H9 (cell line): Measurements from ENCODE around the gene DCC. TPM values are rescaled to one million over a fixed set of nuclear protein-coding genes. Genes with fewer than 3 reads are reported as not detected.
A peak's percentile ranks its signal among the peaks of the same experiment; 100 is the strongest.

Experiments used
- DNase-seq: peaks from one replicate; pipeline ENCODE4 v3.0.0-alpha.2; 2017
- H2AFZ ChIP-seq: one replicate; pipeline ENCODE4 v1.6.1; 2013; ENCODE audit warnings: mild to moderate bottlenecking, low read length, control low read depth, moderate library complexity
- H2AK5ac ChIP-seq: 2 replicates; pipeline ENCODE4 v1.6.1; 2013; ENCODE audit warnings: low read length, control low read depth, mixed read lengths; ENCODE audit not compliant: insufficient read length
- H2BK120ac ChIP-seq: one replicate; pipeline ENCODE4 v1.6.1; 2013; ENCODE audit warnings: low read depth, mild to moderate bottlenecking, low read length, control low read depth, inconsistent platforms; ENCODE audit not compliant: poor library complexity, severe bottlenecking
- H2BK12ac ChIP-seq: 2 replicates; pipeline ENCODE4 v1.6.1; 2013; ENCODE audit warnings: low read length, control low read depth, mixed read lengths, low read depth; ENCODE audit not compliant: insufficient read length
- H2BK15ac ChIP-seq: 2 replicates; pipeline ENCODE4 v1.6.1; 2013; ENCODE audit warnings: low read depth, low read length, control low read depth
- H2BK20ac ChIP-seq: one replicate; pipeline ENCODE4 v1.6.1; 2013; ENCODE audit warnings: low read depth, mild to moderate bottlenecking, low read length, control low read depth, inconsistent platforms; ENCODE audit not compliant: poor library complexity, severe bottlenecking
- H2BK5ac ChIP-seq: 2 replicates; pipeline ENCODE4 v1.6.1; 2013; ENCODE audit warnings: low read length, control low read depth, mixed read lengths; ENCODE audit not compliant: insufficient read length
- H3K14ac ChIP-seq: 2 replicates; pipeline ENCODE4 v1.6.1; 2013; ENCODE audit warnings: low read length, control low read depth; ENCODE audit not compliant: insufficient read depth
- H3K18ac ChIP-seq: 2 replicates; pipeline ENCODE4 v1.6.1; 2013; ENCODE audit warnings: low read depth, mild to moderate bottlenecking, mixed read lengths, low read length, control low read depth; ENCODE audit not compliant: insufficient read length
- H3K23ac ChIP-seq: 2 replicates; pipeline ENCODE4 v1.6.1; 2013; ENCODE audit warnings: low read length, control low read depth, mixed read lengths, low read depth; ENCODE audit not compliant: insufficient read length
- H3K23me2 ChIP-seq: 2 replicates; pipeline ENCODE4 v1.6.1; 2013; ENCODE audit warnings: low read depth, mild to moderate bottlenecking, mixed read lengths, low read length, control low read depth; ENCODE audit not compliant: insufficient read length, poor library complexity, severe bottlenecking
- H3K27ac ChIP-seq: 2 replicates; pipeline ENCODE4 v1.5.1; 2013; ENCODE audit warnings: low read length, control low read depth, mixed read lengths, low read depth; ENCODE audit not compliant: insufficient read length
- H3K27me3 ChIP-seq: 2 replicates; pipeline ENCODE4 v1.6.1; 2013; ENCODE audit warnings: low read length, control low read depth, inconsistent platforms; ENCODE audit not compliant: insufficient read depth
- H3K4ac ChIP-seq: 2 replicates; pipeline ENCODE4 v1.6.1; 2013; ENCODE audit warnings: low read depth, mild to moderate bottlenecking, control low read depth, inconsistent platforms, low read length, moderate library complexity
- H3K4me1 ChIP-seq: 2 replicates; pipeline ENCODE4 v1.6.1; 2013; ENCODE audit warnings: low read length, control low read depth, inconsistent platforms; ENCODE audit not compliant: insufficient read depth
- H3K4me2 ChIP-seq: 2 replicates; pipeline ENCODE4 v1.6.1; 2013; ENCODE audit warnings: low read length, control low read depth, mixed read lengths; ENCODE audit not compliant: insufficient read length, insufficient read depth
- H3K56ac ChIP-seq: 2 replicates; pipeline ENCODE4 v1.6.1; 2013; ENCODE audit warnings: low read depth, mild to moderate bottlenecking, mixed read lengths, low read length, control low read depth; ENCODE audit not compliant: insufficient read length
- H3K79me1 ChIP-seq: 2 replicates; pipeline ENCODE4 v1.6.1; 2013; ENCODE audit warnings: low read depth, mild to moderate bottlenecking, moderate library complexity, low read length, control low read depth, inconsistent platforms; ENCODE audit not compliant: insufficient read depth, poor library complexity, severe bottlenecking
- H3K79me2 ChIP-seq: 2 replicates; pipeline ENCODE4 v1.6.1; 2013; ENCODE audit warnings: low read length, control low read depth, inconsistent platforms; ENCODE audit not compliant: insufficient read depth
- H3K9ac ChIP-seq: 2 replicates; pipeline ENCODE4 v1.6.1; 2013; ENCODE audit warnings: low read length, control low read depth, mixed read lengths; ENCODE audit not compliant: insufficient read length; ENCODE audit errors: extremely low read depth
- H3K9me3 ChIP-seq: one replicate; pipeline ENCODE4 v1.6.1; 2013; ENCODE audit warnings: low read depth, low read length, inconsistent platforms; ENCODE audit not compliant: control insufficient read depth
- H3T11ph ChIP-seq: one replicate; pipeline ENCODE4 v1.6.1; 2013; ENCODE audit warnings: mild to moderate bottlenecking, low read length, control low read depth, inconsistent platforms
- H4K20me1 ChIP-seq: one replicate; pipeline ENCODE4 v1.6.1; 2013; ENCODE audit not compliant: control insufficient read depth, insufficient read length, insufficient read depth
- H4K5ac ChIP-seq: 2 replicates; pipeline ENCODE4 v1.6.1; 2013; ENCODE audit warnings: low read depth, mild to moderate bottlenecking, mixed read lengths, low read length, control low read depth; ENCODE audit not compliant: insufficient read length
- H4K8ac ChIP-seq: replicated peaks from 2 replicates; pipeline ENCODE4 v1.6.1; 2013; ENCODE audit warnings: low read length, control low read depth, mixed read lengths, low read depth; ENCODE audit not compliant: insufficient read length
- H4K91ac ChIP-seq: 2 replicates; pipeline ENCODE4 v1.6.1; 2013; ENCODE audit warnings: low read depth, mild to moderate bottlenecking, moderate library complexity, mixed read lengths, low read length, control low read depth; ENCODE audit not compliant: insufficient read length
- H3K27ac Mint-ChIP-seq, 3 experiments: 2 replicates in 2 of 3; 3 replicates in 1 of 3; pipeline ENCODE4 v1.8.0; 2020 to 2021; ENCODE audit warnings: mixed read lengths in 3 of 3, mild to moderate bottlenecking in 1 of 3, moderate library complexity in 1 of 3
- H3K27me3 Mint-ChIP-seq: 2 replicates; pipeline ENCODE4 v1.8.0; 2021; ENCODE audit warnings: low read depth, mild to moderate bottlenecking, moderate library complexity, mixed read lengths
- H3K36me3 Mint-ChIP-seq, 3 experiments: 2 replicates in 2 of 3; 3 replicates in 1 of 3; pipeline ENCODE4 v1.8.0; 2020 to 2021; ENCODE audit warnings: low read depth in 3 of 3, mixed read lengths in 3 of 3; ENCODE audit not compliant: insufficient read depth in 1 of 3
- H3K4me1 Mint-ChIP-seq, 2 experiments: 2 replicates each; pipeline ENCODE4 v1.8.0; 2020; ENCODE audit warnings: mixed read lengths in 2 of 2
- H3K4me3 Mint-ChIP-seq, 2 experiments: 2 replicates in 1 of 2; 3 replicates in 1 of 2; pipeline ENCODE4 v1.8.0; 2020 to 2021; ENCODE audit warnings: mild to moderate bottlenecking in 2 of 2, mixed read lengths in 2 of 2, moderate library complexity in 1 of 2
- H3K9me3 Mint-ChIP-seq, 2 experiments: 2 replicates in 1 of 2; 3 replicates in 1 of 2; pipeline ENCODE4 v1.8.0; 2020; ENCODE audit warnings: mild to moderate bottlenecking in 2 of 2, mixed read lengths in 2 of 2, moderate library complexity in 1 of 2
- CTCF ChIP-seq: fragments of 200-600 bp; sonication (generic); conservative IDR thresholded peaks from 3 replicates; pipeline ENCODE4 v1.8.0; 2021; ENCODE audit warnings: antibody characterized with exemption, mild to moderate bottlenecking
- WGBS: extraction: QIAGEN DNeasy Blood & Tissue Kit; methylation state at CpG from one replicate; pipeline ENCODE4 v1.1.7; 2013; ENCODE audit warnings: missing lambda C conversion rate, low lambda C conversion rate, mixed read lengths; ENCODE audit not compliant: insufficient read length; ENCODE audit errors: extremely low coverage; 5-methylcytosine and 5-hydroxymethylcytosine counted together
- total RNA-seq: library from RNA; stranded (reverse); gene quantifications from 2 replicates; pipeline ENCODE4 v1.2.1, GENCODE V29; 2021

Gene DCC
- total RNA-seq, 1 experiment from 2014 or later = 0.35 TPM

GRCh38 chr18:53553030-53553429, 1213.0 kb downstream of the DCC start:
- no peak for DNase-seq
- H3K4ac ChIP-seq = no peak overlapping the region
- no peak overlapping the region for H3K4me2 ChIP-seq
- no peak overlapping the region for H2BK120ac ChIP-seq
- no peak overlapping the region for H2AFZ ChIP-seq
- H2BK20ac ChIP-seq = no peak overlapping the region
- H3K18ac ChIP-seq = no peak overlapping the region
- H3K27ac Mint-ChIP-seq = peak overlapping the region in 1 of 3 experiments; percentile 25; a peak in 1 of 7 replicates
- H3K23ac ChIP-seq = no peak overlapping the region
- no peak overlapping the region for H3K4me3 Mint-ChIP-seq
- no peak overlapping the region for H4K91ac ChIP-seq
- H3K9me3 ChIP-seq = no peaks in the 10 kb centered on the region
- H3K36me3 Mint-ChIP-seq = peaks cover 7 to 9% (median 7%) of the 10 kb centered on the region in 3 experiments; a peak in 6 of 7 replicates
- H3K79me1 ChIP-seq = no peaks in the 10 kb centered on the region
- no peaks in the 10 kb centered on the region for H3K79me2 ChIP-seq
- H3K4me1 ChIP-seq = no peaks in the 10 kb centered on the region
- TF ChIP-seq CTCF = peak; percentile 36; the same call in 2 of the 3 replicates
- H2BK15ac ChIP-seq = no peak overlapping the region
- no peak overlapping the region for H2BK12ac ChIP-seq
- H3K4me1 Mint-ChIP-seq = peaks cover 0 to 2% of the 10 kb centered on the region in 2 experiments; a peak in 1 of 4 replicates
- no CpG with 5 or more reads among the region's 2 CpGs for WGBS
- no peak overlapping the region for H4K5ac ChIP-seq
- no peak overlapping the region for H2BK5ac ChIP-seq
- H3K27ac ChIP-seq = no peak overlapping the region
- no peak overlapping the region for H4K8ac ChIP-seq
- H3K56ac ChIP-seq = no peak overlapping the region
- H3T11ph ChIP-seq = no peak overlapping the region
- H2AK5ac ChIP-seq = no peak overlapping the region
- H3K9ac ChIP-seq = no peak overlapping the region
- H3K27me3 ChIP-seq = no peaks in the 10 kb centered on the region
- no peaks in the 10 kb centered on the region for H3K23me2 ChIP-seq
- H3K14ac ChIP-seq = no peak overlapping the region
- no peaks in the 10 kb centered on the region for H4K20me1 ChIP-seq
- H3K27me3 Mint-ChIP-seq = no peaks in the 10 kb centered on the region
- H3K9me3 Mint-ChIP-seq = peaks cover 10 to 11% of the 10 kb centered on the region in 2 experiments
